HEK293 (cell line): ENCODE measurements around the gene KCP.
"Not testable (repeated sequence)": the region's sequence is repeated elsewhere in the genome, so short reads cannot be mapped to it uniquely, and the experiment has no call there.

ENCODE experiments used
- CTCF ChIA-PET: fragments of 350-600 bp; formaldehyde crosslinking; extraction: SDS; loops from one replicate; lab custom pipeline; 2021; ENCODE audit warnings: antibody characterized with exemption; lab: Yijun Ruan, JAX
- POLR2A ChIA-PET: fragments of 300-600 bp; formaldehyde crosslinking; extraction: SDS; loops from one replicate; lab custom pipeline; 2020; ENCODE audit warnings: antibody characterized with exemption, inconsistent platforms; lab: Yijun Ruan, JAX
- H3K27ac ChIP-seq: fragments of 200-500 bp; sonication (Bioruptor generic); 2 replicates; pipeline ENCODE4 v1.5.1; 2014; ENCODE audit warnings: low read depth, low read length, control low read depth, inconsistent platforms; ENCODE audit errors: extremely low read depth
- H3K36me3 ChIP-seq, 2 experiments: fragments of 200-500 bp in 1 of 2; sonication (Bioruptor generic) in 1 of 2; 1 replicate in 1 of 2; 2 replicates in 1 of 2; pipeline ENCODE4 v1.5.1; 2014 to 2017; ENCODE audit warnings: inconsistent platforms in 2 of 2, low read length in 2 of 2; ENCODE audit not compliant: control insufficient read depth in 2 of 2, insufficient read depth in 1 of 2
- H3K4me1 ChIP-seq: fragments of 200-500 bp; sonication (Bioruptor generic); 2 replicates; pipeline ENCODE4 v1.5.1; 2014; ENCODE audit warnings: mild to moderate bottlenecking, low read length, inconsistent platforms; ENCODE audit not compliant: control insufficient read depth, insufficient read depth
- H3K4me3 ChIP-seq: 2 replicates; pipeline ENCODE4 v1.5.1; 2011; ENCODE audit warnings: low read depth, mild to moderate bottlenecking, control low read depth, low read length, moderate library complexity
- H3K9me3 ChIP-seq: fragments of 200-500 bp; sonication (Bioruptor generic); 2 replicates; pipeline ENCODE4 v1.5.1; 2014; ENCODE audit warnings: low read depth, low read length, inconsistent platforms; ENCODE audit not compliant: control insufficient read depth, insufficient read depth
- EGR2 ChIP-seq: fragments of 450-650 bp; formaldehyde crosslinking; IDR thresholded peaks from 2 replicates; pipeline ENCODE4 v1.5.1; 2016; ENCODE audit warnings: low read depth, missing biosample characterization, missing genetic modification characterization
- GLIS2 ChIP-seq: fragments of 450-650 bp; formaldehyde crosslinking; IDR thresholded peaks from 2 replicates; pipeline ENCODE4 v1.5.1; 2016; ENCODE audit warnings: missing biosample characterization, missing genetic modification characterization
- MYNN ChIP-seq: fragments of 450-650 bp; formaldehyde crosslinking; IDR thresholded peaks from 2 replicates; pipeline ENCODE4 v1.5.1; 2016; ENCODE audit warnings: missing biosample characterization, missing genetic modification characterization, borderline replicate concordance
- PATZ1 ChIP-seq: fragments of 450-650 bp; formaldehyde crosslinking; IDR thresholded peaks from 2 replicates; pipeline ENCODE4 v1.5.1; 2016; ENCODE audit warnings: missing biosample characterization, missing genetic modification characterization
- SETDB1 ChIP-seq: IDR thresholded peaks from one replicate; pipeline ENCODE4 v1.6.1; 2017; ENCODE audit warnings: mild to moderate bottlenecking, low read length, moderate library complexity, mixed read lengths; ENCODE audit not compliant: insufficient read length
- ZBTB17 ChIP-seq: fragments of 450-650 bp; formaldehyde crosslinking; IDR thresholded peaks from 2 replicates; pipeline ENCODE4 v1.5.1; 2016; ENCODE audit warnings: missing biosample characterization, missing genetic modification characterization
- ZBTB49 ChIP-seq: fragments of 450-650 bp; formaldehyde crosslinking; IDR thresholded peaks from 2 replicates; pipeline ENCODE4 v1.5.1; 2016; ENCODE audit warnings: missing biosample characterization, missing genetic modification characterization, low read depth
- ZFHX2 ChIP-seq: fragments of 450-650 bp; formaldehyde crosslinking; conservative IDR thresholded peaks from 2 replicates; pipeline ENCODE4 v1.5.1; 2016; ENCODE audit warnings: missing biosample characterization, missing genetic modification characterization
- ZFP37 ChIP-seq: fragments of 450-650 bp; formaldehyde crosslinking; IDR thresholded peaks from 2 replicates; pipeline ENCODE4 v1.5.1; 2016; ENCODE audit warnings: missing biosample characterization, missing genetic modification characterization
- ZIC2 ChIP-seq: fragments of 450-650 bp; formaldehyde crosslinking; IDR thresholded peaks from 2 replicates; pipeline ENCODE4 v1.5.1; 2016; ENCODE audit warnings: missing biosample characterization, missing genetic modification characterization
- ZNF133 ChIP-seq: fragments of 450-650 bp; formaldehyde crosslinking; IDR thresholded peaks from 2 replicates; pipeline ENCODE4 v1.5.1; 2016; ENCODE audit warnings: missing biosample characterization, missing genetic modification characterization
- ZNF155 ChIP-seq: fragments of 450-650 bp; formaldehyde crosslinking; IDR thresholded peaks from 2 replicates; pipeline ENCODE4 v1.5.1; 2016; ENCODE audit warnings: missing biosample characterization, missing genetic modification characterization
- ZNF157 ChIP-seq: fragments of 450-650 bp; formaldehyde crosslinking; IDR thresholded peaks from 2 replicates; pipeline ENCODE4 v1.5.1; 2016; ENCODE audit warnings: missing biosample characterization, missing genetic modification characterization
- ZNF169 ChIP-seq: fragments of 450-650 bp; formaldehyde crosslinking; IDR thresholded peaks from 2 replicates; pipeline ENCODE4 v1.5.1; 2016; ENCODE audit warnings: missing biosample characterization, missing genetic modification characterization
- ZNF302 ChIP-seq: fragments of 450-650 bp; formaldehyde crosslinking; IDR thresholded peaks from 2 replicates; pipeline ENCODE4 v1.5.1; 2016; ENCODE audit warnings: missing biosample characterization, missing genetic modification characterization, low read depth
- ZNF416 ChIP-seq: fragments of 450-650 bp; formaldehyde crosslinking; IDR thresholded peaks from 2 replicates; pipeline ENCODE4 v1.5.1; 2016; ENCODE audit warnings: missing biosample characterization, missing genetic modification characterization
- ZNF561 ChIP-seq: fragments of 450-650 bp; IDR thresholded peaks from 2 replicates; pipeline ENCODE4 v1.5.1; 2018; ENCODE audit warnings: missing biosample characterization, missing genetic modification characterization, borderline replicate concordance
- ZNF624 ChIP-seq: fragments of 450-650 bp; formaldehyde crosslinking; IDR thresholded peaks from 2 replicates; pipeline ENCODE4 v1.5.1; 2017; ENCODE audit warnings: missing biosample characterization, missing genetic modification characterization
- ZNF843 ChIP-seq: fragments of 450-650 bp; formaldehyde crosslinking; IDR thresholded peaks from 2 replicates; pipeline ENCODE4 v1.5.1; 2016; ENCODE audit warnings: missing biosample characterization, missing genetic modification characterization

Gene KCP

GRCh38 chr7:128946936-128947830 lies 36.7 kb upstream of the KCP start:
- CTCF ChIA-PET: interaction anchor here (0.6 to 1.1 kb wide), 2 partner anchors 144 to 225 kb away, joined by 3 read pairs; no protein-coding TSS in a partner anchor
- TF ChIP-seq ZFHX2 (tag by site-specific recombination): peak; percentile 90
- no peak for TF ChIP-seq SETDB1
- 0 out of 2 replicates have a peak, but pooled peaks have one; percentile 15 for TF ChIP-seq PATZ1 (tag by site-specific recombination)
- TF ChIP-seq ZNF133 (tag by site-specific recombination): no peak
- no peak for TF ChIP-seq MYNN
- peak; percentile 26; the same call in 1 of the 2 replicates for TF ChIP-seq GLIS2 (tag by site-specific recombination)
- TF ChIP-seq ZNF169 (tag by site-specific recombination): no peak
- peak; percentile 43 for TF ChIP-seq ZIC2 (tag by site-specific recombination)
- TF ChIP-seq ZNF561 (tag by site-specific recombination): no peak
- TF ChIP-seq ZNF157 (tag by site-specific recombination): no peak
- peak; percentile 86 for TF ChIP-seq EGR2 (tag by site-specific recombination)
- TF ChIP-seq ZNF155 (tag by site-specific recombination): no peak
- TF ChIP-seq, all 188 proteins: peak for 5
- Histone ChIP-seq H3K4me1 (no peaks in the 10 kb centered on the region), H3K27ac (no peak overlapping the region), H3K4me3 (no peak overlapping the region), H3K36me3 (peaks cover 0 to 4% of the 10 kb centered on the region in 2 experiments; a peak in 2 of 3 replicates), H3K9me3 (no peaks in the 10 kb centered on the region)
- POLR2A ChIA-PET: no interaction called here

GRCh38 chr7:128945668-128946366 lies 35.3 kb upstream of the KCP start:
- Histone ChIP-seq H3K4me3 (no peak overlapping the region), H3K9me3 (no peaks in the 10 kb centered on the region), H3K4me1 (no peaks in the 10 kb centered on the region), H3K36me3 (no peaks in the 10 kb centered on the region; a peak in 1 of 3 replicates), H3K27ac (no peak overlapping the region)
- ChIA-PET POLR2A (no interaction called here), CTCF (no interaction called here)
- TF ChIP-seq ZNF416 (tag by site-specific recombination) (no peak), ZBTB17 (tag by site-specific recombination) (peak; percentile 87)

- Histone ChIP-seq H3K9me3 (no peaks in the 10 kb centered on the region), H3K36me3 (no peaks in the 10 kb centered on the region; a peak in 1 of 3 replicates), H3K4me3 (no peak overlapping the region), H3K27ac (no peak overlapping the region), H3K4me1 (no peaks in the 10 kb centered on the region)
- TF ChIP-seq ZBTB49 (tag by site-specific recombination) (no peak), ZNF624 (tag by site-specific recombination) (no peak), ZFP37 (tag by site-specific recombination) (peak; percentile 100), ZNF302 (tag by site-specific recombination) (no peak), ZNF843 (no peak)
- ChIA-PET POLR2A (no interaction called here), CTCF (no interaction called here)
Observed at GRCh38 chr7:128944487-128945236, 34.2 kb upstream of the KCP start.

- not testable (repeated sequence) for H3K9me3 ChIP-seq, H3K27ac ChIP-seq, H3K4me1 ChIP-seq, H3K36me3 ChIP-seq, H3K4me3 ChIP-seq
- ChIA-PET POLR2A (interaction anchor here (0.7 kb wide), 1 partner anchor 16 kb away, joined by 5 read pairs; no protein-coding TSS in a partner anchor), CTCF (interaction anchor here (0.6 to 0.7 kb wide), 2 partner anchors 140 to 145 kb away, joined by 3 read pairs; no protein-coding TSS in a partner anchor)
Observed at GRCh38 chr7:128943251-128943650, 32.7 kb upstream of the KCP start.
